Vagina (tissue), 2 donors: ENCODE measurements around the gene CHST11. TPM values are rescaled to one million over a fixed set of nuclear protein-coding genes. Genes with fewer than 3 reads are reported as not detected.

Experiments
- DNase-seq, 2 donors: peaks; one replicate each; pipeline ENCODE4 v3.0.0-alpha.2; 2017; ENCODE audit errors: extremely low spot score in 2 of 2
- H3K27ac ChIP-seq: fragments of 200-600 bp; sonication (generic); one replicate; pipeline ENCODE4 v1.5.1; 2019
- H3K27me3 ChIP-seq: fragments of 200-600 bp; sonication (generic); one replicate; pipeline ENCODE4 v1.5.1; 2019
- H3K36me3 ChIP-seq, 2 donors: fragments of 200-600 bp; sonication (generic); one replicate each; pipeline ENCODE4 v1.5.1; 2017 to 2019
- H3K4me1 ChIP-seq: fragments of 200-600 bp; sonication (generic); one replicate; pipeline ENCODE4 v1.5.1; 2019
- H3K4me3 ChIP-seq, 2 donors: fragments of 200-600 bp; sonication (generic); 1 replicate in 1 of 2; 2 replicates in 1 of 2; pipeline ENCODE4 v1.5.1; 2016 to 2019
- H3K9me3 ChIP-seq: fragments of 200-600 bp; sonication (generic); one replicate; pipeline ENCODE4 v1.5.1; 2019
- POLR2A ChIP-seq, 2 donors: fragments of 450-650 bp; IDR thresholded peaks; one replicate each; pipeline ENCODE4 v1.6.1; 2017; ENCODE audit warnings: antibody characterized with exemption in 2 of 2, mild to moderate bottlenecking in 2 of 2, moderate library complexity in 2 of 2
- POLR2AphosphoS5 ChIP-seq, 2 donors: sonication (generic); formaldehyde crosslinking; IDR thresholded peaks; one replicate each; pipeline ENCODE4 v1.9.0; 2017; ENCODE audit warnings: antibody characterized with exemption in 2 of 2, mild to moderate bottlenecking in 2 of 2, low read depth in 1 of 2; ENCODE audit not compliant: insufficient read depth in 1 of 2
- intact Hi-C: fragments of 100-400 bp; cut with DNase I; formaldehyde crosslinking; loops from one replicate; pipeline ENCODE4 v1.15.1; 2023
- total RNA-seq: library from RNA; depleted of rRNA; stranded (reverse); fragments of >200 nt; gene quantifications from one replicate; pipeline ENCODE4 v1.2.3, GENCODE V29; 2016
- TF ChIP-seq, protein P1 (sequence below), 3 experiments: fragments of 450-650 bp in 2 of 3; fragments of 200-600 bp in 1 of 3; sonication (generic) in 1 of 3; IDR thresholded peaks; one replicate each; pipeline ENCODE4 v1.5.1; 2017 to 2019; ENCODE audit warnings: antibody characterized with exemption in 3 of 3, mild to moderate bottlenecking in 2 of 3, moderate library complexity in 2 of 3

CHST11 gene
- total RNA-seq, 1 donor from 2014 or later, result 40.0 TPM

DNA sequence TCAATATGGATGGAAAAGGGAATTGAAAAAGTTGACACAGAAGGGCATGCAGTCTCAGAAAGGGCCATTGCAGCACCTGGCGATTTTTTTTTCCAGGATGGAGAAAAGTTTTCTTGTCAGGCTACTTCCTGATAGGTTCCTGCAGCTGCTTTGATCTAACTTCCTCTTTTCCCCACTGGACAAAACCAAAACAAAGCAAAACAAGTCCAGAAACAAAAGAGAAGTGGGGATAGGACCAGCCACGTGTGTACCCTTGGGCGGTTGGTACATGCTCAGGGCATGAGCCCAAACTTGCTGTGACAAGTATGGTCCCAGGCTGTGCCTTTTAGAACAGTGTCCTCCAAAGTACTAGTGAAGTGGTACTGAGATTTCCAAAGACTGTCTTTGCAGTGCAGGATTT, 89.8 kb downstream of the CHST11 start:
- Histone ChIP-seq H3K4me1 (peaks cover 13% of the 10 kb centered on the region), H3K27me3 (no peaks in the 10 kb centered on the region), H3K9me3 (no peaks in the 10 kb centered on the region), H3K4me3 (no peak overlapping the region), H3K36me3 (no peaks in the 10 kb centered on the region), H3K27ac (no peak overlapping the region)
- no peak for TF ChIP-seq POLR2A (IDR thresholded peaks at IDR 0.05)
- TF ChIP-seq, protein P1, sequence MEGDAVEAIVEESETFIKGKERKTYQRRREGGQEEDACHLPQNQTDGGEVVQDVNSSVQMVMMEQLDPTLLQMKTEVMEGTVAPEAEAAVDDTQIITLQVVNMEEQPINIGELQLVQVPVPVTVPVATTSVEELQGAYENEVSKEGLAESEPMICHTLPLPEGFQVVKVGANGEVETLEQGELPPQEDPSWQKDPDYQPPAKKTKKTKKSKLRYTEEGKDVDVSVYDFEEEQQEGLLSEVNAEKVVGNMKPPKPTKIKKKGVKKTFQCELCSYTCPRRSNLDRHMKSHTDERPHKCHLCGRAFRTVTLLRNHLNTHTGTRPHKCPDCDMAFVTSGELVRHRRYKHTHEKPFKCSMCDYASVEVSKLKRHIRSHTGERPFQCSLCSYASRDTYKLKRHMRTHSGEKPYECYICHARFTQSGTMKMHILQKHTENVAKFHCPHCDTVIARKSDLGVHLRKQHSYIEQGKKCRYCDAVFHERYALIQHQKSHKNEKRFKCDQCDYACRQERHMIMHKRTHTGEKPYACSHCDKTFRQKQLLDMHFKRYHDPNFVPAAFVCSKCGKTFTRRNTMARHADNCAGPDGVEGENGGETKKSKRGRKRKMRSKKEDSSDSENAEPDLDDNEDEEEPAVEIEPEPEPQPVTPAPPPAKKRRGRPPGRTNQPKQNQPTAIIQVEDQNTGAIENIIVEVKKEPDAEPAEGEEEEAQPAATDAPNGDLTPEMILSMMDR (IDR thresholded peaks at IDR 0.05), result no peak
- no peak for TF ChIP-seq POLR2AphosphoS5 (IDR thresholded peaks at IDR 0.05; ENCODE audit: insufficient read depth in 1 of 2, low read depth in 1 of 2)
- DNase-seq, result no peak
- intact Hi-C loops, result no loop called here

DNA sequence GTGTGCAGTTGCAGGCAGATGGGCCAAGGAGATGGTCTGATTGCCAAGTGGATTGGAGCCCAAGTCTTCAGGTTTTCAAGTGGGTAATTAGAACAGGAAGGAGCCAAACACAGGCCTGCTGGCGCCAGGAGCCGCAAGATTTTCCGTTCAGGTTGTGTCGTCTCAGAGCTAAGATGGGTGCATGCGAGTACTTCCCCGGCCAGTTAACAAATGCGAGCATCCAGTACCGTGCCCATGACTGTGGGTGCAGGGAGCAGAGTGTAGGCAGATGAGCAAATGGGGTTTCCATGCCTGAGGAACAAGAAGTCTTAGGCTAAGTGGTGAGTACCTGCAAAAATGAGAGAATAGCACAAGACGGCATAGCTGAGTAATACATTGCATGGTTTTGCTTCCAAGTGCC, 90.5 kb downstream of the CHST11 start:
- TF ChIP-seq POLR2A (IDR thresholded peaks at IDR 0.05) (no peak), POLR2AphosphoS5 (IDR thresholded peaks at IDR 0.05; ENCODE audit: insufficient read depth in 1 of 2, low read depth in 1 of 2) (no peak)
- TF ChIP-seq, protein P1 (IDR thresholded peaks at IDR 0.05), result no peak
- no peaks in the 10 kb centered on the region for H3K9me3 ChIP-seq
- intact Hi-C loops, result no loop called here
- DNase-seq, result no peak
- H3K27ac ChIP-seq, result no peak overlapping the region
- H3K4me3 ChIP-seq, result no peak overlapping the region
- H3K27me3 ChIP-seq, result no peaks in the 10 kb centered on the region
- H3K4me1 ChIP-seq, result peaks cover 13% of the 10 kb centered on the region
- no peaks in the 10 kb centered on the region for H3K36me3 ChIP-seq

DNA sequence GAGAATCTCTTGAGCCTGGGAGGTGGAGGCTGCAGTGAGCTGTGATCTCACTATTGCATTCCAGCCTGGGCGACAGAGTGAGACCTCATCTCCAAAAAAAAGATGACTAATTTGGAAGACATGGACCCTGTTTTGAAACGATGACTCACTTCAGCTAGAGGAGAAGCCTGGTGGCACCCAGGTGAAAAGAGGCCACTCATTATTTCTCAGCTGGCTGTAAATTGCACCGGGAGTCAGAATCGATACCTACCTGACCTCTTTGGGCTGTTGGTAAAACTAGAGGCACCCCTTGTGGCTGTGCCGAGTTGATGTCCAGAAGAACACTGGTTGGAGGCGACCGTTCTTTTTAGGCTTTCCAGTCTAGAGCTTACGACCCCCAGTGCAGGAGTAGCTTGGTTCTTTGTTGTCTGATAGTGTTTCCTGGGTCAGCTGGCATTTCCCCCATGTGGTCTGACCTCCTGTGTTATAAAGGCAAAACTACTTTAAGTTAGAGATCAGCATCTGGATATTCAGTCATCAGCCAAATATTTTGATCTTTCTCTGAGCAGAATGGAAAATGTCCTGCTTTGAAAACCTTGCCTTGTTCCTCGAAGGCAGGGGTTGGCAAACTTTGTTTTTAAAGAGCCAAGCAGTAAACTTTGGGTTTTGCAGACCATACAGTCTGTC, 93.2 kb downstream of the CHST11 start:
- Histone ChIP-seq H3K27me3 (no peaks in the 10 kb centered on the region), H3K27ac (no peak overlapping the region), H3K36me3 (no peaks in the 10 kb centered on the region), H3K4me1 (peaks cover 13% of the 10 kb centered on the region), H3K9me3 (no peaks in the 10 kb centered on the region), H3K4me3 (no peak overlapping the region)
- no peak for DNase-seq
- TF ChIP-seq POLR2AphosphoS5 (IDR thresholded peaks at IDR 0.05; ENCODE audit: insufficient read depth in 1 of 2, low read depth in 1 of 2), result no peak
- intact Hi-C loops, result no loop called here

DNA sequence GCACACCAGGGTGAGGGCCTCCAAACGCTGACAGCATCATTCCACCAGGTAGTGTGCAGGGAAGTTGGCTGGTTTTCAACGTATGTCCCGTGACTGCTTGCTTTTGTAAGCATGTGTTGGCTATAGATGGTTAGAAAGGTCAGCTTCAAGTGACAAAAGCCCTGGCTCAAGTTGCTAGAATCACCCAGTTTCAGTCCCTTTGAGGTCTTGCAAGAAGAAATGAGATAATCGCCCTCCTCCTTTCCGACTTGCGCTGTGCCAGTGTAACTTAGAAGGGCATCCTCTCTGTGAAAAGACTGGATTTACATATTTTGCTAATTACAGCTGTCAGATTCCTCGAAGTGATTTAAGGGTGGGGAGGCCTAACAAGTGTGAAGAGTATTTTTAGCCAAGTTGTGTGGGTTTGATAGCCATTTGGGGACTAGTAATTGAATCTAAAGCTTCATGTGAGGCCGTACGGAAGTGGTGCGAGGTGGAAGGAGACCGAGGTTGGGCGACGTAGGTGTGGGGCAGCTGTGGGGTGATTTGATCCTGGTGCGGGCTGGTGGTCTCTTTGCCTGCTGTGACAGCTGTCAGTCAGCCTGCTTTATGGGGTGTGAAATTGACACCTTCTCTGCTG, 94.7 kb downstream of the CHST11 start:
- TF ChIP-seq, protein P1 (IDR thresholded peaks at IDR 0.05), result no peak
- TF ChIP-seq POLR2AphosphoS5 (IDR thresholded peaks at IDR 0.05; ENCODE audit: insufficient read depth in 1 of 2, low read depth in 1 of 2) (no peak), POLR2A (IDR thresholded peaks at IDR 0.05) (no peak)
- H3K27me3 ChIP-seq, result no peaks in the 10 kb centered on the region
- intact Hi-C loops, result no loop called here
- H3K4me1 ChIP-seq, result peaks cover 10% of the 10 kb centered on the region
- H3K9me3 ChIP-seq, result no peaks in the 10 kb centered on the region
- DNase-seq, result no peak
- no peak overlapping the region for H3K4me3 ChIP-seq
- H3K27ac ChIP-seq, result no peak overlapping the region
- H3K36me3 ChIP-seq, result no peaks in the 10 kb centered on the region

DNA sequence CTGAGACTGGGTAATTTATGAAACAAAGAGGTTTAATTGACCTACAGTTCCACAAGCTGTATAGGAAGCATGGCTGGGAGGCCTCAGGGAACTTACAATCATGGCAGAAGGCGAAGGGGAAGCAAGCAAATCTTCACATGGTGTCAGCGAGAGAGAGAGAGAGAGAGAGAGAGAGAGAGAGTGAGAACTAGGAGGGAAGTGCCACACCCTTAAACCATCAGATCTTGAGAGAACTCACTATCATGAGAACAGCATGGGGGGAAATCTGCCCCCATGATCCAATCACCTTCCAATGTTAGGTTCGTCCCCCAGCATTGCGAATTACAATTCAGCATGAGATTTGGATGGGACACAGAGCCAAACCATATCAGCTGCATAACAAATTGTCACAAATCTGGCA, 96.7 kb downstream of the CHST11 start:
- no peaks in the 10 kb centered on the region for H3K27me3 ChIP-seq
- H3K4me3 ChIP-seq, result no peak overlapping the region
- no peaks in the 10 kb centered on the region for H3K9me3 ChIP-seq
- DNase-seq, result no peak
- no peaks in the 10 kb centered on the region for H3K4me1 ChIP-seq
- H3K36me3 ChIP-seq, result no peaks in the 10 kb centered on the region
- no peak for TF ChIP-seq POLR2AphosphoS5 (IDR thresholded peaks at IDR 0.05; ENCODE audit: insufficient read depth in 1 of 2, low read depth in 1 of 2)
- TF ChIP-seq, protein P1 (IDR thresholded peaks at IDR 0.05), result no peak
- TF ChIP-seq POLR2A (IDR thresholded peaks at IDR 0.05), result no peak
- H3K27ac ChIP-seq, result no peak overlapping the region
- intact Hi-C loops, result no loop called here
